HEK293T (cell line): Measurements from ENCODE around the gene NPDC1.

Experiments
- CTCF ChIA-PET: fragments of 350-600 bp; formaldehyde crosslinking; extraction: SDS; loops from one replicate; lab custom pipeline; 2021; ENCODE audit warnings: antibody characterized with exemption, inconsistent platforms; lab: Yijun Ruan, JAX
- POLR2A ChIA-PET: fragments of 350-600 bp; formaldehyde crosslinking; extraction: SDS; loops from one replicate; lab custom pipeline; 2020; ENCODE audit warnings: antibody characterized with exemption, inconsistent platforms; lab: Yijun Ruan, JAX
- DNase-seq: peaks from one replicate; pipeline ENCODE4 v3.0.0; 2012; ENCODE audit warnings: mixed read lengths; ENCODE audit errors: extremely low spot score
- ARNT ChIP-seq: fragments of 450-650 bp; IDR thresholded peaks from 2 replicates; pipeline ENCODE4 v1.6.1; 2017; ENCODE audit warnings: mild to moderate bottlenecking
- BHLHE40 ChIP-seq: fragments of 450-650 bp; IDR thresholded peaks from 2 replicates; pipeline ENCODE4 v1.6.1; 2016; ENCODE audit warnings: mild to moderate bottlenecking, moderate library complexity, borderline replicate concordance
- CTBP1 ChIP-seq: fragments of 450-650 bp; IDR thresholded peaks from 2 replicates; pipeline ENCODE4 v1.6.1; 2016; ENCODE audit warnings: borderline replicate concordance
- ELF4 ChIP-seq: fragments of 450-650 bp; IDR thresholded peaks from 2 replicates; pipeline ENCODE4 v1.6.1; 2017; ENCODE audit warnings: antibody characterized with exemption
- FOXA1 ChIP-seq: fragments of 450-650 bp; IDR thresholded peaks from 2 replicates; pipeline ENCODE4 v1.6.1; 2016; ENCODE audit warnings: mild to moderate bottlenecking
- FOXK2 ChIP-seq: fragments of 450-650 bp; IDR thresholded peaks from 2 replicates; pipeline ENCODE4 v1.6.1; 2016; ENCODE audit warnings: mild to moderate bottlenecking
- FOXM1 ChIP-seq: fragments of 450-650 bp; IDR thresholded peaks from 2 replicates; pipeline ENCODE4 v1.6.1; 2017; ENCODE audit warnings: mild to moderate bottlenecking, borderline replicate concordance
- HDGF ChIP-seq: fragments of 450-650 bp; IDR thresholded peaks from 2 replicates; pipeline ENCODE4 v1.6.1; 2017; ENCODE audit warnings: antibody characterized with exemption, borderline replicate concordance
- L3MBTL2 ChIP-seq: fragments of 450-650 bp; conservative IDR thresholded peaks from 2 replicates; pipeline ENCODE4 v1.6.1; 2016; ENCODE audit warnings: mild to moderate bottlenecking
- LEF1 ChIP-seq: fragments of 450-650 bp; IDR thresholded peaks from 2 replicates; pipeline ENCODE4 v1.6.1; 2017; ENCODE audit warnings: mild to moderate bottlenecking, borderline replicate concordance
- NFRKB ChIP-seq: fragments of 450-650 bp; IDR thresholded peaks from 2 replicates; pipeline ENCODE4 v1.6.1; 2016; ENCODE audit warnings: mild to moderate bottlenecking, moderate library complexity
- SP1 ChIP-seq: fragments of 450-650 bp; IDR thresholded peaks from 2 replicates; pipeline ENCODE4 v1.6.1; 2017
- SUZ12 ChIP-seq: fragments of 450-650 bp; IDR thresholded peaks from 2 replicates; pipeline ENCODE4 v1.6.1; 2016; ENCODE audit warnings: mild to moderate bottlenecking
- TARDBP ChIP-seq: fragments of 450-650 bp; IDR thresholded peaks from 2 replicates; pipeline ENCODE4 v1.6.1; 2016
- ZNF384 ChIP-seq: fragments of 450-650 bp; IDR thresholded peaks from 2 replicates; pipeline ENCODE4 v1.6.1; 2016
- TF ChIP-seq, protein P1 (sequence below): fragments of 450-650 bp; IDR thresholded peaks from 2 replicates; pipeline ENCODE4 v1.6.1; 2016

NPDC1 gene

DNA sequence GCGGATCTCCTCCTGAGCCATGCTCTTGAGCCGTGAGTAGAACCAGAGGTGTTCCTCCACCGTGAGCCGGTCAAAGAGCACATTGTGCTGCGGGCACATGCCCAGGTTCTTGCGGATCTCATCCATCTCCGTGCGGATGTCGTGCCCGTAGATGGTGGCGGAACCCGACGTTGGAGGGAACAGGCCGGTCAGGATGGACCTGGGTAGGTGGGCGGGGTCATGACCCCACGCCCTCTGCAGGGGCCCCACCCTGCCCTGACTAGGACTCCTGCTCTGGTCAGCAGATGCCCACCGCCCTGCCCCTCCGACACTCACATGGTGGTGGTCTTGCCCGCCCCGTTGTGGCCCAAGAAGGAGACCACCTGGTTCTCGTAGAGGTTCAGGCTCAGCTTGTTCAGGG lies 30.0 kb downstream of the NPDC1 start:
- no peak for DNase-seq
- ChIA-PET POLR2A (no interaction called here), CTCF (no interaction called here)
- TF ChIP-seq L3MBTL2 (no peak), ZNF384 (no peak), LEF1 (no peak), NFRKB (no peak), FOXA1 (no peak), FOXM1 (no peak), TARDBP (no peak), ARNT (no peak), HDGF (no peak), BHLHE40 (no peak), SP1 (no peak), CTBP1 (no peak)
- TF ChIP-seq, protein P1, sequence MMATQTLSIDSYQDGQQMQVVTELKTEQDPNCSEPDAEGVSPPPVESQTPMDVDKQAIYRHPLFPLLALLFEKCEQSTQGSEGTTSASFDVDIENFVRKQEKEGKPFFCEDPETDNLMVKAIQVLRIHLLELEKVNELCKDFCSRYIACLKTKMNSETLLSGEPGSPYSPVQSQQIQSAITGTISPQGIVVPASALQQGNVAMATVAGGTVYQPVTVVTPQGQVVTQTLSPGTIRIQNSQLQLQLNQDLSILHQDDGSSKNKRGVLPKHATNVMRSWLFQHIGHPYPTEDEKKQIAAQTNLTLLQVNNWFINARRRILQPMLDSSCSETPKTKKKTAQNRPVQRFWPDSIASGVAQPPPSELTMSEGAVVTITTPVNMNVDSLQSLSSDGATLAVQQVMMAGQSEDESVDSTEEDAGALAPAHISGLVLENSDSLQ = no peak

DNA sequence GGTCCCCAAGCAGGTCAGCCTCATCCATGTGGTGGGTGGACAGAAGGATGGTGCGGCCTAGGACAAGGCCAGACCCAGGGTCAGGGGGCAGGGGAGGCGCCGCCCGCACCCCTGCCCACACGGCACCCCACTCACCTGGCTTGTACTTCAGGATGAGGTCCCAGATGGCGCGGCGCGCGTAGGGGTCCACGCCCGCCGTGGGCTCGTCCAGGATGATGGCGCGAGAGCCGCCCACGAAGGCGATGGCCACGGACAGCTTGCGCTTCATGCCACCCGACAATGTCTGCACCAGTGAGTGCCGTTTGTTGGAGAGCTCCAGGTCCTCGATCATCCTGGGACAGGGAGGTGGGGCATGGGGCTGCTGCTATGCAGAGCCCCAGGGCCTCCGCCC lies 30.4 kb downstream of the NPDC1 start:
- TF ChIP-seq SP1 = no peak
- no peak for TF ChIP-seq TARDBP
- TF ChIP-seq FOXM1 = no peak
- no peak for TF ChIP-seq NFRKB
- TF ChIP-seq HDGF = no peak
- TF ChIP-seq ZNF384 = no peak
- no peak for TF ChIP-seq LEF1
- TF ChIP-seq FOXA1 = no peak
- DNase-seq = no peak
- ChIA-PET POLR2A (no interaction called here), CTCF (no interaction called here)

DNA sequence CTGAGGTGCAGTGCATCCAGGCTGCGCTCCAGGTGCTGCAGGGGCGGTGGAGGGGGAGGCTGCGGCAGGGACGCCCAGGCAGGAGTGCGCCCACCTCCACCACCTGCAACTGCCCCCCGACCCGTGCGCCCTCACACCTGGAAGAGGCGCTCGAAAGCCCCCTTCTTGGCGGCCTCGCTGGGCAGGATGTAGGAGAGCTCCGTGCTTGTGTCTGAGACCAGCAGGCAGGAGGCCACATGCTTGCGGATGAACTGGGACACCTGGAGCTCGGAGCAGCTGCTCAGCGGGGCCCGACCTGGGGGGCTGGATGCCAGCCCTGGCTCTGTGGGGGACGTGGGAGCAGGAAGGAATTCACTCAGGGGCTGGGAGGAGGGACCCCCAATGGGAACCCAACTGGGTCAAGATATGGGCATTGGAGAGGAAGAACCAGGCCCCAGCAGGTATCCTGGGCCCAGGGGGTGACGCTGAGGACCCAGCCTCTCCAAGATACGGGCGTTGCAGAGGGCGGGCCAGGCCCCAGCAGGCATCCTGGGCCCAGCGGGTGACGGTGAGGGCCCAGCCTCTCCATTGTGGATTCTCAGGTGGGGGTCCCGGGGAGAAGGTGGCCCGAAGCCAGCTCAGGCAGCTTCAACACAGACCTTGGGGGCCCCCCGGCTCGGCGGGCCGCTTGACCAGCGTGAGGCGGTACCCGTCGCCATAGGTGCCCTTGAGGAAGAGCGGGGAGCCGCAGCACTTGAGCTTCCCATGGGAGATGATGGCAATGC lies 31.0 kb downstream of the NPDC1 start:
- no peak for DNase-seq
- CTCF ChIA-PET = interaction anchor here (0.7 kb wide), 1 partner anchor 15 kb away, joined by 4 read pairs; no protein-coding TSS in a partner anchor
- POLR2A ChIA-PET = no interaction called here
- TF ChIP-seq FOXK2 (no peak), LEF1 (no peak), L3MBTL2 (no peak), BHLHE40 (no peak), FOXM1 (no peak), FOXA1 (no peak), ELF4 (no peak), SUZ12 (no peak), HDGF (no peak), ARNT (no peak), CTBP1 (no peak), ZNF384 (no peak), SP1 (no peak), TARDBP (no peak)
- TF ChIP-seq, protein P1 = no peak

DNA sequence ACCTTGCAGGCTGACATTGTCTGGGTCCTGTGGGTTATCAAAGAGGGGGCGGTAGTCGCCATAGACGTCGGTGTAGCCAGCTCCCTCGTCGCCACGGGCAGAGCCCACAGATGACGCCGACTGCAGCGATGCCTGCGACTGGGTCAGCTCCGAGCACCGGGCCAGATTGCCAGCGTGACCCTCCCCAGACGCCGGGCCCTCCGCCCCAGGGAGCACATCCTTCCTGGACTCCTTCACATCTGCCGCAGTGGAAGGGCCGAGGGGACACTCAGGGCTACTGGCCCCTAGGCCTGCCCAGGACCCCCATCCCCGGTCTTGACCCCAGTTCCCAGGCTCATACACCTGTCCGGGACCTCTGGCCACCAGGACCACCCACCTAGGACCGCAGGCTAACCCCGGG lies 31.8 kb downstream of the NPDC1 start:
- CTCF ChIA-PET = no interaction called here

DNA sequence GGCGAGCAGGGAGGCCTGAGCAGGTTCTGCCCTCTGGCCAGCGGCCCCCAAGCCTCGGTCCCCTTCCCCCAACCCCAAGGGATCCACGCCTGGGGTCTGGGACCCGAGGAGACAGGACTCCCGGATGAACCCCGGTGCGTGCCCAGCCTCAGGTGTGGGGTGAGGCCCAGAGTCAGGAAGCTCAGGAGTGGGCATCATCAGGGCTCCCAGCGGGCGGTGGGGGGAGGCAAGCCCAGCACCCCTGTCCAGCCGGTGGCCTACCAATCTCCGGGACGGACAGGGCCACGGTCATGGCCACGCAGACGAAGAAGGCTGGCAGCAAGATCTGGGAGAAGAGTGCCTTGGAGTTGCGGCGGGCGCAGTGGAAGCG lies 32.4 kb downstream of the NPDC1 start:
- POLR2A ChIA-PET = no interaction called here
- TF ChIP-seq ARNT = no peak
- no peak for TF ChIP-seq SP1
- CTCF ChIA-PET = no interaction called here
- no peak for DNase-seq

More for the DNA sequence above, 31.8 kb downstream of the NPDC1 start:
- POLR2A ChIA-PET = no interaction called here
- no peak for TF ChIP-seq ZNF384
- TF ChIP-seq ELF4 = no peak
- TF ChIP-seq SP1 = no peak
- no peak for TF ChIP-seq TARDBP
- TF ChIP-seq ARNT = no peak
- TF ChIP-seq CTBP1 = no peak
- no peak for TF ChIP-seq FOXK2
- no peak for TF ChIP-seq LEF1
- TF ChIP-seq FOXA1 = no peak
- TF ChIP-seq L3MBTL2 = no peak
- no peak for TF ChIP-seq NFRKB
- TF ChIP-seq FOXM1 = no peak
- TF ChIP-seq SUZ12 = no peak
- TF ChIP-seq HDGF = no peak
- TF ChIP-seq BHLHE40 = no peak
- TF ChIP-seq, protein P1 = no peak
- no peak for DNase-seq

DNA sequence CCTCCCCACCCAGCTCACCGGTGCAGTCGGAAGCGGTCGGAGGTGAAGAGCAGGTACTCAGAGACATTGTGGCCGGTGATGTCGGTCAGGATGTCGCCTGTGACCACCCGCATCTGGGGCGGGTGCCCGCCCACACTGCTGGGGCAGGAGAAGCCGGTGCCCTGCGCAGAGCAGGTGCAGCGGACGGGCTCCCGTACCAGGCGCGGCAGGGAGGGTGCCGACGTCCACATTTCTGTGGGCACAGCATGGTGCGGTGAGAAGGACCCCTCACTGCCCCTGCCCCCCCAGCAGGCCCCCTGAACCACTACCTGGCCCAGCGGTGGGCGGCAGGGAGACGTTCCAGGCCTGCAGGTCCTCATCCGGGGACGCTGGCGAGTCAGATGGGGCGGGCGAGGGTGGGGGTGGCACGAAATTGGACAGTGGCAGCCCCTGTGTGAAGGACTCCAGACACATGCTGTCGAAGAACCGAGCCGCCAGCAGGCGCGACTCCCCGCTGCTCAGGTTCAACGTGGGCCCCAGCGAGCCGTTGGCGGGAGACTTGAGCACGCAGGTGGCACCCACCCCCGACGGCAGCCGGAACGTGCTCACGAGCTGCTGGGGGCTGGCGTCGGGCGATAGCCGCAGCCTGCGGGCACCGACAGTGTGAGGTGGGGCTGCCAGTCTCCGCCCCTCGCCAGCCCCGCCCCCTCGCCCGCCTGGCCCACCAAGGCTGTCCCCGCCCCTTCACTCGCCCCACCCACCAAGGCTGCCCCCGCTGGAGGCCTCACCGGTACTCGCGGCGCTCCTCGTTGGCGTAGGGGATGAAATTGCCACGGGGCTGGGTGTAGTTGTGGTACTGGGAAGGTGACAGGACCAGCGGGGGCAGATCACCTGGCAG lies 33.0 kb downstream of the NPDC1 start:
- CTCF ChIA-PET = no interaction called here
- POLR2A ChIA-PET = interaction anchor here (2.2 kb wide), 1 partner anchor 20 kb away, joined by 6 read pairs; no protein-coding TSS in a partner anchor
- DNase-seq = no peak
- TF ChIP-seq HDGF = no peak
- no peak for TF ChIP-seq SP1
- TF ChIP-seq NFRKB = no peak
- TF ChIP-seq, protein P1 = no peak
- TF ChIP-seq FOXA1 = no peak
- no peak for TF ChIP-seq ZNF384
- TF ChIP-seq ARNT = no peak
- TF ChIP-seq ELF4 = no peak
- no peak for TF ChIP-seq CTBP1
